Sigmoid colon (tissue), 4 donors: ENCODE data around the gene STK39.

Experiments used
- CTCF ChIP-seq, 4 experiments: fragments of 450-650 bp in 3 of 4; fragments of 200-600 bp in 1 of 4; IDR thresholded peaks; one replicate each; pipeline ENCODE4 v1.5.1; 2016 to 2019; ENCODE audit warnings: antibody characterized with exemption in 4 of 4, mild to moderate bottlenecking in 3 of 4, moderate library complexity in 2 of 4
- EP300 ChIP-seq, 4 donors: sonication (generic); formaldehyde crosslinking; IDR thresholded peaks; one replicate each; pipeline ENCODE4 v1.6.1; 2017; ENCODE audit warnings: antibody characterized with exemption in 4 of 4
- POLR2A ChIP-seq, 2 donors: fragments of 450-650 bp; IDR thresholded peaks; one replicate each; pipeline ENCODE4 v1.6.1; 2016; ENCODE audit warnings: antibody characterized with exemption in 2 of 2, mild to moderate bottlenecking in 2 of 2, moderate library complexity in 2 of 2
- POLR2AphosphoS5 ChIP-seq, 4 donors: sonication (generic); formaldehyde crosslinking; IDR thresholded peaks; one replicate each; pipeline ENCODE4 v1.6.1; 2017; ENCODE audit warnings: antibody characterized with exemption in 4 of 4

GRCh38 chr2:168076731-168077130 is 170.7 kb downstream of the STK39 start:
- TF ChIP-seq CTCF (IDR thresholded peaks at IDR 0.05): no peak
- TF ChIP-seq EP300 (IDR thresholded peaks at IDR 0.05): no peak
- no peak for TF ChIP-seq POLR2AphosphoS5 (IDR thresholded peaks at IDR 0.05)
- no peak for TF ChIP-seq POLR2A (IDR thresholded peaks at IDR 0.05)
